GM21825 (cell line): ENCODE results near the gene CRIM1.
A peak's percentile ranks its signal among the peaks of the same experiment; 100 is the strongest.

ENCODE experiments used
- ATAC-seq: cut with Tn5 transposase; IDR thresholded peaks from one replicate; pipeline ENCODE4 v1.9.1; 2021; ENCODE audit warnings: mild to moderate bottlenecking, moderate library complexity; ENCODE audit not compliant: unreplicated experiment

Gene CRIM1

GRCh38 chr2:36511858-36512603, 156.5 kb downstream of the CRIM1 start:
- no peak for ATAC-seq

GRCh38 chr2:36512705-36513104, 157.1 kb downstream of the CRIM1 start:
- ATAC-seq: no peak

- ATAC-seq: no peak
These were observed 158.1 kb downstream of the CRIM1 start for GRCh38 chr2:36513661-36514060.

- no peak for ATAC-seq
These were observed 160.0 kb downstream of the CRIM1 start for GRCh38 chr2:36515538-36515937.

GRCh38 chr2:36516136-36516870, 160.7 kb downstream of the CRIM1 start:
- no peak for ATAC-seq

- ATAC-seq: no peak
These were observed 164.9 kb downstream of the CRIM1 start for GRCh38 chr2:36520431-36520830.

GRCh38 chr2:36523153-36523552, 167.6 kb downstream of the CRIM1 start:
- ATAC-seq: no peak

- ATAC-seq: no peak
These were observed 169.7 kb downstream of the CRIM1 start for GRCh38 chr2:36525245-36525644.

- ATAC-seq: no peak
These were observed 170.6 kb downstream of the CRIM1 start for GRCh38 chr2:36526226-36526625.

- ATAC-seq: peak; percentile 65
These were observed 172.7 kb downstream of the CRIM1 start for GRCh38 chr2:36528274-36528673.

GRCh38 chr2:36528766-36529392, 173.3 kb downstream of the CRIM1 start:
- ATAC-seq: peak; percentile 5

- peak; percentile 84 for ATAC-seq
These were observed 174.8 kb downstream of the CRIM1 start for GRCh38 chr2:36530178-36530982.

- ATAC-seq: no peak
These were observed 175.4 kb downstream of the CRIM1 start for GRCh38 chr2:36530983-36531354.

GRCh38 chr2:36534275-36534799, 178.8 kb downstream of the CRIM1 start:
- ATAC-seq: no peak

- ATAC-seq: no peak
These were observed 179.5 kb downstream of the CRIM1 start for GRCh38 chr2:36535099-36535498.

- ATAC-seq: no peak
These were observed 181.2 kb downstream of the CRIM1 start for GRCh38 chr2:36536776-36537175.

GRCh38 chr2:36538335-36538734, 182.8 kb downstream of the CRIM1 start:
- no peak for ATAC-seq

GRCh38 chr2:36539631-36540030, 184.1 kb downstream of the CRIM1 start:
- peak; percentile 84 for ATAC-seq

- ATAC-seq: no peak
These were observed 185.6 kb downstream of the CRIM1 start for GRCh38 chr2:36540986-36541754.
